ENCODE results near the gene TMEM79. TPM values are rescaled to one million over a fixed set of nuclear protein-coding genes. Genes with fewer than 3 reads are reported as not detected.

Gene TMEM79
- total RNA-seq, 1 experiment from 2014 or later: 5.5 TPM

DNA sequence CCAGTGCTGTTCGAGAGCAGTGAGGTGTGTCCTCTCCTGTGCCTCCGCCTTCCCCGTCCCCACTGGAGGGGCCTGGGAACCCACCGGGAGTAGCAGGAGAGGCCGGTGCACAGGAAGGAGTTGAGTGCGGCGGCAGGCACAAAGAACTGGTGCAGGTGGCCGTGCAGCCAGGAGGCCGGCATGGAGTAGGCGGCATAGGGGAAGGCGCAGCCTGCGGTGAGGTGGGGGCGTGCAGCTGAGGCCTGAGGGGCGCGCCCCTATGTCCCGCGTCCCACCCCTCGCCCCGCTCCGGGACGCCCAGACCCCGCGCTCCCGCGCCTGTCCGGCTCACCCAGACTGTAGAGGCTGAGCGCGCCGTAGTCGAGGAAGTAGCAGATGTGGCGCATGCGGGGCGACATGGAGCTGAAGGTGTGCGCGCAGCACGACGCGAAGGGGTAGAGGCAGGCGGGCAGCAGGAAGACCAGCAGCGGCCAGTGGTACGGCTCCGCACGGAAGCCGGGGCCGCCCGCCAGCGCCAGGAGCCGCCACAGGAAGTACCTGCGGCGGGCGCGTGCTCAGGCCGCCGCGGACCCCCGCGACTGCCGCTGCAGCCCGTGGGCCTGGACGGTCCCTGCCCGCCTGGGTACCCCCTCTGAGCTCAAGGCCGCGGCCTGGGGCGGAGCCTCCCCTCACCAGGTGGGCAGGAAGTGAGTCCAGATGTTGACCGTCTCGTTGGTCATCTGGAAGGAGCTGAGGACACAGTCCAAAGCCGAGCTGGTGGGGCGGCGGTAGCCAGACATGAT is 38.5 kb upstream of the TMEM79 start:
- H3K9me3 ChIP-seq (ENCODE audit: control insufficient read depth, insufficient read depth, low read depth, low read length): no peaks in the 10 kb centered on the region
- in situ Hi-C loops (cut with HindIII; ENCODE audit: low pct_unique_long_range_greater_than_20kb, low sequenced_read_pairs): no loop called here
- peaks cover 9% of the 10 kb centered on the region for H3K4me1 ChIP-seq (ENCODE audit: control insufficient read depth, insufficient read depth, low read length)
- TF ChIP-seq SIN3A (IDR thresholded peaks at IDR 0.05; ENCODE audit: borderline replicate concordance, insufficient read depth, low read depth, low read length): no peak
- TF ChIP-seq, protein P1, sequence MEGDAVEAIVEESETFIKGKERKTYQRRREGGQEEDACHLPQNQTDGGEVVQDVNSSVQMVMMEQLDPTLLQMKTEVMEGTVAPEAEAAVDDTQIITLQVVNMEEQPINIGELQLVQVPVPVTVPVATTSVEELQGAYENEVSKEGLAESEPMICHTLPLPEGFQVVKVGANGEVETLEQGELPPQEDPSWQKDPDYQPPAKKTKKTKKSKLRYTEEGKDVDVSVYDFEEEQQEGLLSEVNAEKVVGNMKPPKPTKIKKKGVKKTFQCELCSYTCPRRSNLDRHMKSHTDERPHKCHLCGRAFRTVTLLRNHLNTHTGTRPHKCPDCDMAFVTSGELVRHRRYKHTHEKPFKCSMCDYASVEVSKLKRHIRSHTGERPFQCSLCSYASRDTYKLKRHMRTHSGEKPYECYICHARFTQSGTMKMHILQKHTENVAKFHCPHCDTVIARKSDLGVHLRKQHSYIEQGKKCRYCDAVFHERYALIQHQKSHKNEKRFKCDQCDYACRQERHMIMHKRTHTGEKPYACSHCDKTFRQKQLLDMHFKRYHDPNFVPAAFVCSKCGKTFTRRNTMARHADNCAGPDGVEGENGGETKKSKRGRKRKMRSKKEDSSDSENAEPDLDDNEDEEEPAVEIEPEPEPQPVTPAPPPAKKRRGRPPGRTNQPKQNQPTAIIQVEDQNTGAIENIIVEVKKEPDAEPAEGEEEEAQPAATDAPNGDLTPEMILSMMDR (IDR thresholded peaks at IDR 0.05): no peak
- TF ChIP-seq POLR2AphosphoS5 (IDR thresholded peaks at IDR 0.05; ENCODE audit: low read depth, low read length): no peak; the same call in 1 of the 2 replicates
- TF ChIP-seq, protein P2, sequence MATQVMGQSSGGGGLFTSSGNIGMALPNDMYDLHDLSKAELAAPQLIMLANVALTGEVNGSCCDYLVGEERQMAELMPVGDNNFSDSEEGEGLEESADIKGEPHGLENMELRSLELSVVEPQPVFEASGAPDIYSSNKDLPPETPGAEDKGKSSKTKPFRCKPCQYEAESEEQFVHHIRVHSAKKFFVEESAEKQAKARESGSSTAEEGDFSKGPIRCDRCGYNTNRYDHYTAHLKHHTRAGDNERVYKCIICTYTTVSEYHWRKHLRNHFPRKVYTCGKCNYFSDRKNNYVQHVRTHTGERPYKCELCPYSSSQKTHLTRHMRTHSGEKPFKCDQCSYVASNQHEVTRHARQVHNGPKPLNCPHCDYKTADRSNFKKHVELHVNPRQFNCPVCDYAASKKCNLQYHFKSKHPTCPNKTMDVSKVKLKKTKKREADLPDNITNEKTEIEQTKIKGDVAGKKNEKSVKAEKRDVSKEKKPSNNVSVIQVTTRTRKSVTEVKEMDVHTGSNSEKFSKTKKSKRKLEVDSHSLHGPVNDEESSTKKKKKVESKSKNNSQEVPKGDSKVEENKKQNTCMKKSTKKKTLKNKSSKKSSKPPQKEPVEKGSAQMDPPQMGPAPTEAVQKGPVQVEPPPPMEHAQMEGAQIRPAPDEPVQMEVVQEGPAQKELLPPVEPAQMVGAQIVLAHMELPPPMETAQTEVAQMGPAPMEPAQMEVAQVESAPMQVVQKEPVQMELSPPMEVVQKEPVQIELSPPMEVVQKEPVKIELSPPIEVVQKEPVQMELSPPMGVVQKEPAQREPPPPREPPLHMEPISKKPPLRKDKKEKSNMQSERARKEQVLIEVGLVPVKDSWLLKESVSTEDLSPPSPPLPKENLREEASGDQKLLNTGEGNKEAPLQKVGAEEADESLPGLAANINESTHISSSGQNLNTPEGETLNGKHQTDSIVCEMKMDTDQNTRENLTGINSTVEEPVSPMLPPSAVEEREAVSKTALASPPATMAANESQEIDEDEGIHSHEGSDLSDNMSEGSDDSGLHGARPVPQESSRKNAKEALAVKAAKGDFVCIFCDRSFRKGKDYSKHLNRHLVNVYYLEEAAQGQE (IDR thresholded peaks at IDR 0.05; ENCODE audit: insufficient read depth in 1 of 2, low read depth in 2 of 2, low read length in 1 of 2): no peak
- TF ChIP-seq TCF7L2 (IDR thresholded peaks at IDR 0.05; ENCODE audit: low read depth, low read length): no peak
- peak; percentile 7 for ATAC-seq
- H3K27ac ChIP-seq (ENCODE audit: low read length): no peak overlapping the region
- DNase-seq (ENCODE audit: low read depth, low spot score): no peak
- POLR2A ChIA-PET: no interaction called here
- intact Hi-C loops (cut with micrococcal nuclease; ENCODE audit: unreplicated experiment): no loop called here
- no peaks in the 10 kb centered on the region for H3K27me3 ChIP-seq (ENCODE audit: control insufficient read depth, insufficient read depth, low read length)
- CTCF ChIA-PET: interaction anchor here (0.6 kb wide), 1 partner anchor 11 kb away, joined by 4 read pairs; no protein-coding TSS in a partner anchor
- peak overlapping the region in 1 of 2 experiments; percentile 18; a peak in 1 of 4 replicates for H3K4me3 ChIP-seq (ENCODE audit: low read depth in 2 of 2, low read length in 2 of 2)
- no TSS peak for BruUV-seq (replicated peaks)
- no peaks in the 10 kb centered on the region for H3K36me3 ChIP-seq (ENCODE audit: control insufficient read depth, insufficient read depth, low read length)

DNA sequence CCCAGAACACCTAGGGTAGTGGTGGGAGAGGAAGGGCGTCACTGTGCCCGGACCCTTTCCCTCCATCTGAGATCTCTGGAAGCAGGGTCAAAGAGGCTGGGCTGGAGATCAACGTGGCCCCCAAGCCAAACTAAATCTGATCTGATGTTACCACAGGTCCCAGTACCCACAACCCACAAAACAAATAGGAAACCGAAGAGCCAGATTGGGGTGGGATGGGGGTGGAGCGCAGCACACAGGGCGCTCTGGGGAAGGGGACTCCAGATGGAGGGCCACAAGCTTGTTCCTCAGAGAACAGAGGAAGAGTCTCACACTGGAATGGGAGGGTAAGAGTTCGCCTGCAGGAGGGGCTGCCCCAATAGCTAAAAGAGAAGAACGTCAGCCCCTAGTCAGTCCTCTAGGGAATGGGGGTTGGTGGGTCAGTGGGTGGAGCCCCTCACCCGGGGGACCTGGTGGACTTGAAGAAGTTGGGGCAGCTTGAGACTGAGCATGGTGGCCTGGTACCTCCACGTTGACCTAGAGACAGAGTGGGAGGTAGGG is 37.8 kb upstream of the TMEM79 start:
- BruUV-seq (replicated peaks): no TSS peak
- ATAC-seq (no peak), DNase-seq (ENCODE audit: low read depth, low spot score) (no peak)
- TF ChIP-seq SIN3A (IDR thresholded peaks at IDR 0.05; ENCODE audit: borderline replicate concordance, insufficient read depth, low read depth, low read length) (no peak), TCF7L2 (IDR thresholded peaks at IDR 0.05; ENCODE audit: low read depth, low read length) (no peak), POLR2AphosphoS5 (IDR thresholded peaks at IDR 0.05; ENCODE audit: low read depth, low read length) (no peak)
- TF ChIP-seq, protein P1 (IDR thresholded peaks at IDR 0.05): no peak
- TF ChIP-seq, protein P2 (IDR thresholded peaks at IDR 0.05; ENCODE audit: insufficient read depth in 1 of 2, low read depth in 2 of 2, low read length in 1 of 2): no peak
- in situ Hi-C loops (cut with HindIII; ENCODE audit: low pct_unique_long_range_greater_than_20kb, low sequenced_read_pairs): no loop called here
- no peaks in the 10 kb centered on the region for H3K9me3 ChIP-seq (ENCODE audit: control insufficient read depth, insufficient read depth, low read depth, low read length)
- peak overlapping the region in 1 of 2 experiments; percentile 18; a peak in 1 of 4 replicates for H3K4me3 ChIP-seq (ENCODE audit: low read depth in 2 of 2, low read length in 2 of 2)
- peaks cover 9% of the 10 kb centered on the region for H3K4me1 ChIP-seq (ENCODE audit: control insufficient read depth, insufficient read depth, low read length)
- no peaks in the 10 kb centered on the region; the same call in 1 of the 2 replicates for H3K36me3 ChIP-seq (ENCODE audit: control insufficient read depth, insufficient read depth, low read length)
- ChIA-PET POLR2A (interaction anchor here (0.5 kb wide), 1 partner anchor 21 kb away, joined by 3 read pairs; no protein-coding TSS in a partner anchor), CTCF (interaction anchor here (0.6 kb wide), 1 partner anchor 12 kb away, joined by 4 read pairs; no protein-coding TSS in a partner anchor)
- H3K27me3 ChIP-seq (ENCODE audit: control insufficient read depth, insufficient read depth, low read length): no peaks in the 10 kb centered on the region
- intact Hi-C loops (cut with micrococcal nuclease; ENCODE audit: unreplicated experiment): no loop called here
- H3K27ac ChIP-seq (ENCODE audit: low read length): no peak overlapping the region

Measured in Panc1 (cell line).